ENCODE data around the gene EFR3B. TPM values are rescaled to one million over a fixed set of nuclear protein-coding genes. Genes with fewer than 3 reads are reported as not detected.
"Not testable (repeated sequence)": the region's sequence is repeated elsewhere in the genome, so short reads cannot be mapped to it uniquely, and the experiment has no call there.

EFR3B gene
- total and polyA plus RNA-seq, 4 donors, result 0.68 to 6.1 (median 3.6) TPM

GRCh38 chr2:25009954-25010353, 31.9 kb upstream of the EFR3B start:
- no peaks in the 10 kb centered on the region for H3K4me1 ChIP-seq (ENCODE audit: control insufficient read depth in 5 of 5, insufficient read depth in 5 of 5, low read length in 5 of 5)
- TF ChIP-seq CTCF (IDR thresholded peaks at IDR 0.05; ENCODE audit: control extremely low read depth, extremely low read depth), result no peak
- WGBS, 2 donors, result 56 to 68% methylated on average over 11 of the region's 11 CpGs
- H3K27me3 ChIP-seq (ENCODE audit: control insufficient read depth in 3 of 3, insufficient read depth in 3 of 3, low read length in 2 of 3), result no peaks in the 10 kb centered on the region
- H3K27ac ChIP-seq (ENCODE audit: low read depth in 1 of 2, low read length in 1 of 2), result no peak overlapping the region
- H3K36me3 ChIP-seq (ENCODE audit: control insufficient read depth in 4 of 4, insufficient read depth in 4 of 4, low read length in 4 of 4), result no peaks in the 10 kb centered on the region
- ATAC-seq (ENCODE audit: insufficient read depth, low FRiP score) (no peak), DNase-seq (no peak)
- no peak overlapping the region for H3K9ac ChIP-seq (ENCODE audit: insufficient read depth in 1 of 2, low read length in 2 of 2)
- no peaks in the 10 kb centered on the region for H3K9me3 ChIP-seq (ENCODE audit: control insufficient read depth in 4 of 4, insufficient read depth in 3 of 4, low read length in 3 of 4)
- H3K4me3 ChIP-seq, result no peak overlapping the region

GRCh38 chr2:25011342-25011741, 30.5 kb upstream of the EFR3B start:
- H3K27me3 ChIP-seq (ENCODE audit: control insufficient read depth in 3 of 3, insufficient read depth in 3 of 3, low read length in 2 of 3); H3K27ac ChIP-seq (ENCODE audit: low read depth in 1 of 2, low read length in 1 of 2): not testable (repeated sequence)
- WGBS, 2 donors, result 96 to 97% methylated on average over 2 of the region's 2 CpGs

GRCh38 chr2:25014631-25015030, 27.2 kb upstream of the EFR3B start:
- Histone ChIP-seq H3K27me3 (ENCODE audit: control insufficient read depth in 3 of 3, insufficient read depth in 3 of 3, low read length in 2 of 3) (no peaks in the 10 kb centered on the region), H3K27ac (ENCODE audit: low read depth in 1 of 2, low read length in 1 of 2) (no peak overlapping the region), H3K9me3 (ENCODE audit: control insufficient read depth in 4 of 4, insufficient read depth in 3 of 4, low read length in 3 of 4) (no peaks in the 10 kb centered on the region), H3K4me3 (no peak overlapping the region), H3K4me1 (ENCODE audit: control insufficient read depth in 5 of 5, insufficient read depth in 5 of 5, low read length in 5 of 5) (no peaks in the 10 kb centered on the region), H3K36me3 (ENCODE audit: control insufficient read depth in 4 of 4, insufficient read depth in 4 of 4, low read length in 4 of 4) (no peaks in the 10 kb centered on the region), H3K9ac (ENCODE audit: insufficient read depth in 1 of 2, low read length in 2 of 2) (no peak overlapping the region)
- TF ChIP-seq CTCF (IDR thresholded peaks at IDR 0.05; ENCODE audit: control extremely low read depth, extremely low read depth), result no peak
- DNase-seq, result no peak
- 93 to 94% methylated on average over 9 of the region's 9 CpGs for WGBS, 2 donors
- ATAC-seq (ENCODE audit: insufficient read depth, low FRiP score), result no peak

More at GRCh38 chr2:25011342-25011741, 30.5 kb upstream of the EFR3B start:
- H3K9ac ChIP-seq (ENCODE audit: insufficient read depth in 1 of 2, low read length in 2 of 2); ATAC-seq (ENCODE audit: insufficient read depth, low FRiP score); H3K9me3 ChIP-seq (ENCODE audit: control insufficient read depth in 4 of 4, insufficient read depth in 3 of 4, low read length in 3 of 4); H3K4me3 ChIP-seq; DNase-seq; H3K4me1 ChIP-seq (ENCODE audit: control insufficient read depth in 5 of 5, insufficient read depth in 5 of 5, low read length in 5 of 5); H3K36me3 ChIP-seq (ENCODE audit: control insufficient read depth in 4 of 4, insufficient read depth in 4 of 4, low read length in 4 of 4): not testable (repeated sequence)

- ATAC-seq (ENCODE audit: insufficient read depth, low FRiP score), result no peak
- no peaks in the 10 kb centered on the region for H3K27me3 ChIP-seq (ENCODE audit: control insufficient read depth in 3 of 3, insufficient read depth in 3 of 3, low read length in 2 of 3)
- H3K9me3 ChIP-seq (ENCODE audit: control insufficient read depth in 4 of 4, insufficient read depth in 3 of 4, low read length in 3 of 4), result no peaks in the 10 kb centered on the region
- 93 to 95% methylated on average over 7 of the region's 7 CpGs for WGBS, 2 donors
- no peak for TF ChIP-seq CTCF (IDR thresholded peaks at IDR 0.05; ENCODE audit: control extremely low read depth, extremely low read depth)
- H3K4me1 ChIP-seq (ENCODE audit: control insufficient read depth in 5 of 5, insufficient read depth in 5 of 5, low read length in 5 of 5), result no peaks in the 10 kb centered on the region
- no peak overlapping the region for H3K27ac ChIP-seq (ENCODE audit: low read depth in 1 of 2, low read length in 1 of 2)
- no peaks in the 10 kb centered on the region for H3K36me3 ChIP-seq (ENCODE audit: control insufficient read depth in 4 of 4, insufficient read depth in 4 of 4, low read length in 4 of 4)
- no peak for DNase-seq
- no peak overlapping the region for H3K4me3 ChIP-seq
- H3K9ac ChIP-seq (ENCODE audit: insufficient read depth in 1 of 2, low read length in 2 of 2), result no peak overlapping the region
Measured at GRCh38 chr2:25018681-25019080, 23.2 kb upstream of the EFR3B start.
